ENCODE data around the gene DEFB124. TPM values are rescaled to one million over a fixed set of nuclear protein-coding genes. Genes with fewer than 3 reads are reported as not detected.
"Not testable (repeated sequence)": the region's sequence is repeated elsewhere in the genome, so short reads cannot be mapped to it uniquely, and the experiment has no call there.

The DEFB124 gene
- polyA plus RNA-seq, 1 donor from 2014 or later, result not detected

DNA sequence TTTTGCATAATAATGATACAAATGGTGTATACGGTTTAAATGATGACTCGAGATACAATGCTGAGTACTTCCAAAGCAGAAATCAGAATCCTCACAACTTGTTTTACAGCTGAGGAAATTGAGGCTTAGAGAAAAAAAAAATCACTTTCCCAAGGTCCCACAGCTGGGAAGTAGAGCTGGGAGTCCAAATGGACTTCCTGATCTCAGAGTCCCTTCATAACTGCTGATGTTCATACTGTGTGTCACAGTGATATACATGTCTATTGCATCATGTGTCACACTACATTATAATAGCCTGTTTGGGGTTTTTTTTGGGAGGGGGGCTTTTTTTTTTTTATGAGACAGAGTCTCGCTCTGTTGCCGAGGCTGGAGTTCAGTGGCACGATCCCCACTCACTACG, 47.8 kb upstream of the DEFB124 start:
- no peak overlapping the region for H3K9ac ChIP-seq (ENCODE audit: low read length)
- no peaks in the 10 kb centered on the region for H3K9me3 ChIP-seq (ENCODE audit: low read length)
- no peaks in the 10 kb centered on the region for H4K20me1 ChIP-seq (ENCODE audit: insufficient read depth)
- H3K27me3 ChIP-seq (ENCODE audit: insufficient read depth, low read depth, low read length), result no peaks in the 10 kb centered on the region
- H3K27ac ChIP-seq (ENCODE audit: low read length), result no peak overlapping the region
- no peak overlapping the region for H2AFZ ChIP-seq (ENCODE audit: low read depth, low read length)
- no peaks in the 10 kb centered on the region for H3F3A ChIP-seq (ENCODE audit: insufficient read depth, low read length, poor library complexity, severe bottlenecking)
- no peak overlapping the region for H3K4me2 ChIP-seq (ENCODE audit: low read length)
- no peaks in the 10 kb centered on the region for H3K9me2 ChIP-seq (ENCODE audit: insufficient read depth, low read length)
- H3K36me3 ChIP-seq (ENCODE audit: insufficient read depth, low read length), result peaks cover 5% of the 10 kb centered on the region
- TF ChIP-seq, protein P1, sequence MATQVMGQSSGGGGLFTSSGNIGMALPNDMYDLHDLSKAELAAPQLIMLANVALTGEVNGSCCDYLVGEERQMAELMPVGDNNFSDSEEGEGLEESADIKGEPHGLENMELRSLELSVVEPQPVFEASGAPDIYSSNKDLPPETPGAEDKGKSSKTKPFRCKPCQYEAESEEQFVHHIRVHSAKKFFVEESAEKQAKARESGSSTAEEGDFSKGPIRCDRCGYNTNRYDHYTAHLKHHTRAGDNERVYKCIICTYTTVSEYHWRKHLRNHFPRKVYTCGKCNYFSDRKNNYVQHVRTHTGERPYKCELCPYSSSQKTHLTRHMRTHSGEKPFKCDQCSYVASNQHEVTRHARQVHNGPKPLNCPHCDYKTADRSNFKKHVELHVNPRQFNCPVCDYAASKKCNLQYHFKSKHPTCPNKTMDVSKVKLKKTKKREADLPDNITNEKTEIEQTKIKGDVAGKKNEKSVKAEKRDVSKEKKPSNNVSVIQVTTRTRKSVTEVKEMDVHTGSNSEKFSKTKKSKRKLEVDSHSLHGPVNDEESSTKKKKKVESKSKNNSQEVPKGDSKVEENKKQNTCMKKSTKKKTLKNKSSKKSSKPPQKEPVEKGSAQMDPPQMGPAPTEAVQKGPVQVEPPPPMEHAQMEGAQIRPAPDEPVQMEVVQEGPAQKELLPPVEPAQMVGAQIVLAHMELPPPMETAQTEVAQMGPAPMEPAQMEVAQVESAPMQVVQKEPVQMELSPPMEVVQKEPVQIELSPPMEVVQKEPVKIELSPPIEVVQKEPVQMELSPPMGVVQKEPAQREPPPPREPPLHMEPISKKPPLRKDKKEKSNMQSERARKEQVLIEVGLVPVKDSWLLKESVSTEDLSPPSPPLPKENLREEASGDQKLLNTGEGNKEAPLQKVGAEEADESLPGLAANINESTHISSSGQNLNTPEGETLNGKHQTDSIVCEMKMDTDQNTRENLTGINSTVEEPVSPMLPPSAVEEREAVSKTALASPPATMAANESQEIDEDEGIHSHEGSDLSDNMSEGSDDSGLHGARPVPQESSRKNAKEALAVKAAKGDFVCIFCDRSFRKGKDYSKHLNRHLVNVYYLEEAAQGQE (IDR thresholded peaks at IDR 0.05; ENCODE audit: borderline replicate concordance), result no peak
- TF ChIP-seq EP300 (conservative IDR thresholded peaks at IDR 0.05; ENCODE audit: poor library complexity, severe bottlenecking) (no peak), EZH2 (IDR thresholded peaks at IDR 0.05; ENCODE audit: borderline replicate concordance, insufficient read depth, low read length, poor library complexity, severe bottlenecking) (no peak), TAF1 (IDR thresholded peaks at IDR 0.05; ENCODE audit: low read depth) (no peak), POLR2AphosphoS5 (IDR thresholded peaks at IDR 0.05) (no peak), RAD21 (conservative IDR thresholded peaks at IDR 0.05) (no peak), MXI1 (conservative IDR thresholded peaks at IDR 0.05; ENCODE audit: poor library complexity, severe bottlenecking) (no peak), SMC3 (conservative IDR thresholded peaks at IDR 0.05; ENCODE audit: poor library complexity) (no peak)
- TF ChIP-seq, protein P2, sequence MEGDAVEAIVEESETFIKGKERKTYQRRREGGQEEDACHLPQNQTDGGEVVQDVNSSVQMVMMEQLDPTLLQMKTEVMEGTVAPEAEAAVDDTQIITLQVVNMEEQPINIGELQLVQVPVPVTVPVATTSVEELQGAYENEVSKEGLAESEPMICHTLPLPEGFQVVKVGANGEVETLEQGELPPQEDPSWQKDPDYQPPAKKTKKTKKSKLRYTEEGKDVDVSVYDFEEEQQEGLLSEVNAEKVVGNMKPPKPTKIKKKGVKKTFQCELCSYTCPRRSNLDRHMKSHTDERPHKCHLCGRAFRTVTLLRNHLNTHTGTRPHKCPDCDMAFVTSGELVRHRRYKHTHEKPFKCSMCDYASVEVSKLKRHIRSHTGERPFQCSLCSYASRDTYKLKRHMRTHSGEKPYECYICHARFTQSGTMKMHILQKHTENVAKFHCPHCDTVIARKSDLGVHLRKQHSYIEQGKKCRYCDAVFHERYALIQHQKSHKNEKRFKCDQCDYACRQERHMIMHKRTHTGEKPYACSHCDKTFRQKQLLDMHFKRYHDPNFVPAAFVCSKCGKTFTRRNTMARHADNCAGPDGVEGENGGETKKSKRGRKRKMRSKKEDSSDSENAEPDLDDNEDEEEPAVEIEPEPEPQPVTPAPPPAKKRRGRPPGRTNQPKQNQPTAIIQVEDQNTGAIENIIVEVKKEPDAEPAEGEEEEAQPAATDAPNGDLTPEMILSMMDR (IDR thresholded peaks at IDR 0.05; ENCODE audit: poor library complexity, severe bottlenecking), result no peak
- peaks cover 11% of the 10 kb centered on the region for H3K79me2 ChIP-seq (replicated peaks; ENCODE audit: insufficient read depth, low read length)
- H3K4me3 ChIP-seq (ENCODE audit: low read length), result no peak overlapping the region

DNA sequence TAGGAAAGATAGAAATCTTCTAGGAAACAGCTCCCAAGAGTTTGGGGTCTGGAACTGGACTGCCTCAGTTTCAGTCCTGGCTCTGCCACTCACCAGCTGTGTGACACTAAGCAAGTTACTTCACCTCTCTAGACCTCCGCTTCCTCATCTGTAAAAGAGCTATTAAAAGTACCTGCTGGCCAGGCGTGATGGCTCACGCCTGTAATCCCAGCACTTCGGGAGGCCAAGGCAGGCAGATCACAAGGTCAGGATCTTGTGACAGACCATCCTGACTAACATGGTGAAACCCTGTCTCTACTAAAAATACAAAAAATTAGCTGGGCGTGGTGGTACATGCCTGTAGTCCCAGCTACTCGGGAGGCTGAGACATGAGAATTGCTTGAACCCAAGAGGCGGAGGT, 46.3 kb upstream of the DEFB124 start:
- not testable (repeated sequence) for H3K4me2 ChIP-seq (ENCODE audit: low read length); H3K4me3 ChIP-seq (ENCODE audit: low read length); H4K20me1 ChIP-seq (ENCODE audit: insufficient read depth); H3K27me3 ChIP-seq (ENCODE audit: insufficient read depth, low read depth, low read length); H3K9me3 ChIP-seq (ENCODE audit: low read length); H3K27ac ChIP-seq (ENCODE audit: low read length); H3K9me2 ChIP-seq (ENCODE audit: insufficient read depth, low read length); H3K36me3 ChIP-seq (ENCODE audit: insufficient read depth, low read length); H3F3A ChIP-seq (ENCODE audit: insufficient read depth, low read length, poor library complexity, severe bottlenecking); H3K9ac ChIP-seq (ENCODE audit: low read length); H2AFZ ChIP-seq (ENCODE audit: low read depth, low read length)
- H3K79me2 ChIP-seq (replicated peaks; ENCODE audit: insufficient read depth, low read length), result peaks cover 22% of the 10 kb centered on the region

DNA sequence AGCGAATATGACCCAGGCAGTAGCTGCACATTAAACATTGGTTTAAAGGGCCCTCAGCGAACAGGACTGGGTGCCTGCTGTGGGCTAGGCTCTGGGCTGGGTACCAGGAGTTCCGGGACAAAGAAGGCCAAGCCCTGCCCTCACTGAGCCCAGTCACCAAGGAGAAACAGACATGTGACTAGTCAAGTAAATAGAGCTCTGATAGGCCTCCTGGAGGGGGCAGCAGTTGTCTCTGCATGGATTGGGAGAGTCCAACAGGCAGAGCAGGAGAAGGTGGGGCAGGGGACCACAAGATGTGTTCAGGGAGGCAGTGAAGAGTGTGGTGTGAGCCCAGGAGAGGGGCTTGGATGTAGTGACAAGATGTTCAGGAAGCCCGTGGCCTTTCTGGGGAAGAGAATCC, 42.4 kb upstream of the DEFB124 start:
- H4K20me1 ChIP-seq (ENCODE audit: insufficient read depth), result no peaks in the 10 kb centered on the region
- no peak overlapping the region for H3K4me2 ChIP-seq (ENCODE audit: low read length)
- no peak overlapping the region for H3K4me3 ChIP-seq (ENCODE audit: low read length)
- H3K36me3 ChIP-seq (ENCODE audit: insufficient read depth, low read length), result no peaks in the 10 kb centered on the region
- H3K9me2 ChIP-seq (ENCODE audit: insufficient read depth, low read length), result no peaks in the 10 kb centered on the region
- peaks cover 36% of the 10 kb centered on the region for H3K79me2 ChIP-seq (replicated peaks; ENCODE audit: insufficient read depth, low read length)
- no peaks in the 10 kb centered on the region for H3K27me3 ChIP-seq (ENCODE audit: insufficient read depth, low read depth, low read length)
- H3K27ac ChIP-seq (ENCODE audit: low read length), result no peak overlapping the region
- no peaks in the 10 kb centered on the region for H3K9me3 ChIP-seq (ENCODE audit: low read length)
- H3F3A ChIP-seq (ENCODE audit: insufficient read depth, low read length, poor library complexity, severe bottlenecking), result no peaks in the 10 kb centered on the region
- no peak for TF ChIP-seq TAF1 (IDR thresholded peaks at IDR 0.05; ENCODE audit: low read depth)
- no peak for TF ChIP-seq SMC3 (conservative IDR thresholded peaks at IDR 0.05; ENCODE audit: poor library complexity)
- TF ChIP-seq MXI1 (conservative IDR thresholded peaks at IDR 0.05; ENCODE audit: poor library complexity, severe bottlenecking), result no peak
- TF ChIP-seq, protein P1 (IDR thresholded peaks at IDR 0.05; ENCODE audit: borderline replicate concordance), result no peak
- no peak for TF ChIP-seq EP300 (conservative IDR thresholded peaks at IDR 0.05; ENCODE audit: poor library complexity, severe bottlenecking)
- no peak for TF ChIP-seq POLR2AphosphoS5 (IDR thresholded peaks at IDR 0.05)
- TF ChIP-seq RAD21 (conservative IDR thresholded peaks at IDR 0.05), result no peak
- no peak for TF ChIP-seq EZH2 (IDR thresholded peaks at IDR 0.05; ENCODE audit: borderline replicate concordance, insufficient read depth, low read length, poor library complexity, severe bottlenecking)
- TF ChIP-seq, protein P2 (IDR thresholded peaks at IDR 0.05; ENCODE audit: poor library complexity, severe bottlenecking), result no peak
- no peak overlapping the region for H3K9ac ChIP-seq (ENCODE audit: low read length)
- no peak overlapping the region for H2AFZ ChIP-seq (ENCODE audit: low read depth, low read length)

Measured in neural cell (in vitro differentiated cells).